ENCODE data around the gene R3HDM2.

- no peak for TF ChIP-seq ZNF274 (IDR thresholded peaks at IDR 0.05; ENCODE audit: low read depth, low read length)
- TF ChIP-seq SUZ12 (IDR thresholded peaks at IDR 0.05; ENCODE audit: extremely low read depth, insufficient read depth, insufficient read length), result no peak
- TF ChIP-seq YY1 (IDR thresholded peaks at IDR 0.05; ENCODE audit: insufficient read depth, insufficient read length), result no peak
Measured at GRCh38 chr12:57233357-57234232, 197.2 kb downstream of the R3HDM2 start.
